HG02885 (cell line): Measurements from ENCODE around the gene RAB11FIP2.
"Not testable (repeated sequence)": the region's sequence is repeated elsewhere in the genome, so short reads cannot be mapped to it uniquely, and the experiment has no call there.

ENCODE experiments used
- ATAC-seq: cut with Tn5 transposase; IDR thresholded peaks from one replicate; pipeline ENCODE4 v1.9.1; 2021; ENCODE audit warnings: mild to moderate bottlenecking; ENCODE audit not compliant: unreplicated experiment, poor library complexity

The RAB11FIP2 gene, protein sequence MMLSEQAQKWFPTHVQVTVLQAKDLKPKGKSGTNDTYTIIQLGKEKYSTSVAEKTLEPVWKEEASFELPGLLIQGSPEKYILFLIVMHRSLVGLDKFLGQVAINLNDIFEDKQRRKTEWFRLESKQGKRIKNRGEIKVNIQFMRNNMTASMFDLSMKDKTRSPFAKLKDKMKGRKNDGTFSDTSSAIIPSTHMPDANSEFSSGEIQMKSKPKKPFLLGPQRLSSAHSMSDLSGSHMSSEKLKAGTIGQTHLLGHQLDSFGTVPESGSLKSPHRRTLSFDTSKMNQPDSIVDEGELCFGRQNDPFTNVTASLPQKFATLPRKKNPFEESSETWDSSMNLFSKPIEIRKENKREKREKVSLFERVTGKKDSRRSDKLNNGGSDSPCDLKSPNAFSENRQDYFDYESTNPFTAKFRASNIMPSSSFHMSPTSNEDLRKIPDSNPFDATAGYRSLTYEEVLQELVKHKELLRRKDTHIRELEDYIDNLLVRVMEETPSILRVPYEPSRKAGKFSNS

DNA sequence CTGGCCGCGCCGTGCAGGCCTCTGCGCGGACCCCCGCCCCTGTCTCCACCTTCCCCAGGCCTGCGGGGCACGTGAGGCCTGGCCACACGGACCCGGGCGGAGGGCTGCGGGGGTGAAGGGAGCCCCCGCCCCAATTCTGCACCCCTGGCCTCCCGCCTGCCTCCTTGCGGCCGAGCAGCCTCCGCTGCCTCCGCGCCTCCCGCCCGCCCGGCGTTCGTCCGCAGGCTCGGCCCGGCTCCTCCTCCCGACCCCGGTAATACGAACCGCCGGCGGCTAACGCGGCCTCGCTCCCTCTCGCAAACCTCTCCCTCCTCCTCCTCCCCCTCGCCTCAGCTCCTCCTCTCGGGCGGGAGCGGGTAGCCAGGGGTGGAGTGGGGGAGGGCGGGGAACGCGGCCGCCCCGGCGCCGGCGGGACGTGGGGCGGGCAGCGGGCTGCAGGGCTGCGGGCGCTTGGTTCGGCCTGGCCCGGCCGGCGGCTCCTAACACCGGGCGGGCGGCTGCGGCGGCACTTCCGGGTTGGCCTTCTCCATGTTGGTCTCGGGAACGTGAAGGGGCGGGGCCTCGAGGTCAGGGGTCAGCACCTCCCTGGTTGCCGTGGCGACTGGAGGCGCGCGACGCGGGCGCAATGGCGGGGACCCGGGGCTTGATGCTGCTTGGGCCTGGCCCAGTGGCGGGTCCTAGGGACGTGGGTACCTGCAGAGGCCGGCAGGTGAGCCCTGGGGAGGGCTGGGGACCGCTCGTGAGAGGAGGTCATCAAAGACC, at the start of gene RAB11FIP2:
RAB11FIP2 (minus strand) TSS at position 547 of the 762 bp plus-strand sequence. CDS start 778 bp downstream, outside the sequence.
- ATAC-seq = peak; percentile 95

DNA sequence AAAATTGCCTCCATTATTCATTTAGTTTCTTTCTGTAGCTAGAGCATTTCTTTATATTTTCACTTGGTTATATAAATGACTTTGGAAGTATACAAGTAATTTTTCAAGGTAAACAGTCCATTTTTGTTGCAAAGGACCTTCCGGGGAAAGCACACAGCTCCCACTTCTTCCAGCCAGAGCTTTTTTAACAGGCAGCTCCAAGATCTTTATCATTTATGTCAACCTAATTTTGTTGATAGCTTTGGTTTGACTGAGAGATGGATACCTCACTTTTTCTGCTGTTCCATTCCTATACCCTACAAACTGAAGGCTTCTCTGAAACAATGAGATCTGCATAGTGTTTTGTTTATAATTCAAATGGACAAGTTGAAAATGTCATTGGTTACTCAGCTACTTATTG, 49.3 kb upstream of the RAB11FIP2 start:
- no peak for ATAC-seq

- no peak for ATAC-seq
Observed at GRCh38 chr10:118092209-118092608, 45.5 kb upstream of the RAB11FIP2 start.

DNA sequence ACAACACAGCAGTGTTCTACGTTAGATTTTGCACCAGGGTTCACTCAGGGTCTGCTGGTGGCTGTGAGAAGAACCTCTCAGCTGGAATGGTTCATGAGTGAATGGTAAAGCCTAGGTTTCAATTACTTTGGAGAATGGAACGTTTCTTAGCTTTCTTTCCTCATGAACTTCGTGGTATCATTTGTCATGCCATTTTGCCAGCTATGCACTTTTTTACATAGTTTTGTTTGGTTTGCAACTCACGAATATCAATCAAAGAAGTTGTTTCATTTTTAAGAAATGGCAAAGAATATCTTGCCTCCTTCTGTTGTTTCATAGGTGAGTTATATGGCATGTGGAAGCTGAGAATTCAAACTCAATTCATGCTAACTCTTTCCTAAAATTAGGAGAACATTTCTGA, 34.1 kb upstream of the RAB11FIP2 start:
- no peak for ATAC-seq

DNA sequence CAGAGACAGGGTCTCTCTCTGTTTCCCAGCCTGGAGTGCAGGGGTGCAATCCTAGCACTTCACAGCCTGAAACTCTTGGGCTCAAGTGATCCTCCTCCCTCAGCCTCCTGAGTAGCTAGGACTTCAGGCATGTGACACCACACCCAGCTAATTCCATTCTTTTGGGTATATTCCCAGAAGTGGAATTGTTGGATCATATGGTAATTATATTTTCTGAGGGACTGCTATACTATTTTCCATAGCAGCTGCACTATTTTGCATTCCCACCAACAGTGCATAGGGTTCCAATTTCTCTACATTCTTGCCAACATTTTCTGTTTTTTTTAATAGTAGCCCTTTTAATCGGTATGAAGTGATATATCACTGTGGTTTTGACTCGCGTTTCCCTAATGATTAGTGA, 30.0 kb upstream of the RAB11FIP2 start:
- no peak for ATAC-seq

DNA sequence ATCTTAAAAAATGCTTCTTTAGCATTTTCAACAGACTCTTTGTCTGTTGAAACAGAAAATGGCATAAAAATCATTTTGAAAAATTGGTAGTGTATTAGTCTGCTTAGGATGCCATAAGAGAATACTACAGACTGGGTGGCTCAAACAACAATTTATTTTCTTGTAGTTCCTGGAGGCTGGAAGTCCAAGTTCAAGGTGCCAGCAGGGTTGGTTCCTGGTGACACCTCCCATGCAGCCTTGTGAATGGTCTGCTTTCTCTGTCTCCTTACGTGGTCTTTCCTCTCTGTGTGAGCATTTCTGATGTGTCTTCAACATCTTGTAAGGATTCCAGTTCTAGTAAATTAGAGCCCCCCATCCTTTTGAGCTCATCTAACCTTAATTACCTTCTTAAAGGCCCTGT, 26.1 kb upstream of the RAB11FIP2 start:
- ATAC-seq = no peak

DNA sequence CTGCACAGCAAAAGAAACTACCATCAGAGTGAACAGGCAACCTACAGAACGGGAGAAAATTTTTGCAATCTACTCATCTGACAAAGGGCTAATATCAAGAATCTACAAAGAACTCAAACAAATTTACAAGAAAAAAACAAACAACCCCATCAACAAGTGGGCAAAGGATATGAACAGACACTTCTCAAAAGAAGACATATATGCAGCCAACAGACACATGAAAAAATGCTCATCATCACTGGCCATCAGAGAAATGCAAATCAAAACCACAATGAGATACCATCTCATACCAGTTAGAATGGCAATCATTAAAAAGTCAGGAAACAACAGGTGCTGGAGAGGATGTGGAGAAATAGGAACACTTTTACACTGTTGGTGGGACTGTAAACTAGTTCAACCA, 20.6 kb upstream of the RAB11FIP2 start:
- ATAC-seq = not testable (repeated sequence)

DNA sequence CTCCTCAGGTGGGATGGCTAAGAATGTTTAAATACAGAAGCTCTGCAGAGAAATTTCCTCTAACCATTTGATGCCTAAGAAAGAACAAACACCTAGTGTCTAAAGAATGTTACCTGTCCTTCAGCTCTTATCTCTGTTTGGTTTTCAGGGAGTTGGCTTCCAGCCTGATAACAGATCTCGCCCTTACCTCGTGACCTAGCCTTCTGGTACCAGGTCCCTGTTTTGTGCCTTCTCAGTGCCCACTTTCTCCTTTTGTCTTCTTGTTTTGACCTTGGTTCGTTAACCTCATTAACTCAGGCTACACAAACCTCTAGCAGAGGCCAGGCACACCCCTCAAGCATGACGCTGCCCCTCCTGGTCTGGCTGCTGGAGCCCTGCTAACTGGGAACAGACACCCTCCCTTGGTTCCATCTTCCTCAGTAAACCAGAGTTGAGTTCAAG, 16.1 kb upstream of the RAB11FIP2 start:
- no peak for ATAC-seq

- no peak for ATAC-seq
Observed at GRCh38 chr10:118058371-118058770, 11.6 kb upstream of the RAB11FIP2 start.

- ATAC-seq = no peak
Observed at GRCh38 chr10:118057361-118057760, 10.6 kb upstream of the RAB11FIP2 start.

DNA sequence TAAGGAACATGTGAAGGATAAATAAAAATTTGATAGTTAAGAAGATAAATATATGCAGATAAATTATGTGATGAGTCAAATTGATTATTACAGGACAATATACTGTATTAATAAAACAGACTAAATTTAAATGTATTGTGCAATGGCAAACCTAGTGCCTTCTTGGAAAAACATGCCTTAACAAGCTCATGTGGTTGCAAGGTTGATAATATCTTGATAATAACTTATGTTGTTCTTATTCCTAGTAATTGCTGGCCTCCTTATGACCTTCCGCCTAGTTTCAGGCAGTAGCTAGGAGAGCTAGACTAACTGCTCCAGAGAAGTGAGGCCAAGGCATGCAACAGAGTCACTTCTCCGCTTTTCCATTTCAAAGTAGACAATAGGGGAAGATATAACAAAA, 7.6 kb upstream of the RAB11FIP2 start:
- no peak for ATAC-seq

DNA sequence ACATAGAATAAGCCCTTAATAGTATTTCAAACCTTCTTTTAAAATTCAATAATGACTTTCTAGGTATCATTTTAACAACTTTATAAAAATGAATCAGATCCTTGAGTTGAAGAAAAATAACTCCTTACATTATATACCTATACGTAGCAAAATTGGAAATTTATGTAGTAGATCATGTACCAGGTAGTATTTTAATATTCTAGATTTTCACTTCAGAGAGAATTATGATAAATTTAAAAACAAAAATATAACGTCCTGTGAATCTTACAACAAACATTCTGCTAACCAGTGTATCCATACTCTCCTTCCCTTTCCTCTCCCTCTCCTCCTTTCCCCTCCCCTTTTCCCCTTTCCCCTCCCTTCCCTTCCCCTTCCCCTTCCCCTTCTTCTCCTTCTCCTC, 6.1 kb upstream of the RAB11FIP2 start:
- ATAC-seq = no peak

GRCh38 chr10:118047880-118048279, 1.1 kb upstream of the RAB11FIP2 start:
- ATAC-seq = no peak

DNA sequence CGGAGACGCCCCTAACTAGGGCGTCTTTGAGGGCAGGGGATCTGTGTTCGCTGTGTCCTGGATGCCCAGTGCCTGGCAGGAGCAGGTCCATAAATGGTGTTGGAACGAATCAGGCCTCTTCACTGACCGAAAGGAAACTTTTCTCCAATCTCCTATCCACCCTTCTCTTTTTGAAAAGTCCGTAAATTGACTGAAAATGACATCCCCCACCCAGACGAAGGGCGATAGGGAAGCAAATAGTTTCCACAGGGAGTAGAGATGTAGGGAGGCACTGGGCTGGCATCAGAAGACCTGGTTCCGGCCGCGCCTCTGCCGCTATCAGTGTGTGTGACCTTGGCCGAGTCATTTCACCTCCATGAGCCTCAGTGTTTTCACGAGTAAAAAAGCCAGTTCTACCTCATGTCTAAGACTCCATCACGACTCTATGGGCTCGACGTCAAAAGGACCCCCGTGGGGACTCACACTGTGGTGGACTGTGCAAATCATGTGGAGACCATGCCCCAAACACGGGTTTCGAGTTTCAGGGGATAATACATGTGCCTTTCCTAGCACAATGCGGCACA, 497 bp upstream of the RAB11FIP2 start:
- no peak for ATAC-seq

DNA sequence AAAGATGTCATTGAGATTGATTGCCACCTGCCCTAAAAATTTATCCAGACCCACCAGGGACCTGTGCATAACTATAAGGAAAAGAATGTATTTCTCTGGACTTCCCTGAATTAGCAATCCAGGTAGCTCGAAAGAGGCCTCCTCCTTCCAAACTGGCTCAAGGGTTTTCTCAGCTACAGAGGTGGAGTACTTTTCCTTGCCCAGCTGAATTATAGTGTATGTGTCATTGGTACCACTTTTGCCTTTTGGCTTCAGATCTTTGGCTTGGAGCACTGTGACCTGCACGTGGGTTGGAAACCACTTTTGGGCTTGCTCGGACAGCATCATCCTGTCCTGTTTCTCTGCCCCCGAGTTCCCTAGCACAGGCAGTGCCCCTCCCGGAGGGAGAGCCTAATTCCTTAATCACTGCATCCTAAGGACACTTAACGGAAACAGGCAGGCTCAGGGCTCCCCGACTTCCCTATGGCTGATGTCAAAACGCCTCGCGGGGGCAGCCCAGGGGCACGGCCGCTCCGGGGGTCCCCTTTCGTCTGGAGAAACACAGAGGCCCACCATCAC, 825 bp downstream of the RAB11FIP2 start:
- ATAC-seq = peak; percentile 23

DNA sequence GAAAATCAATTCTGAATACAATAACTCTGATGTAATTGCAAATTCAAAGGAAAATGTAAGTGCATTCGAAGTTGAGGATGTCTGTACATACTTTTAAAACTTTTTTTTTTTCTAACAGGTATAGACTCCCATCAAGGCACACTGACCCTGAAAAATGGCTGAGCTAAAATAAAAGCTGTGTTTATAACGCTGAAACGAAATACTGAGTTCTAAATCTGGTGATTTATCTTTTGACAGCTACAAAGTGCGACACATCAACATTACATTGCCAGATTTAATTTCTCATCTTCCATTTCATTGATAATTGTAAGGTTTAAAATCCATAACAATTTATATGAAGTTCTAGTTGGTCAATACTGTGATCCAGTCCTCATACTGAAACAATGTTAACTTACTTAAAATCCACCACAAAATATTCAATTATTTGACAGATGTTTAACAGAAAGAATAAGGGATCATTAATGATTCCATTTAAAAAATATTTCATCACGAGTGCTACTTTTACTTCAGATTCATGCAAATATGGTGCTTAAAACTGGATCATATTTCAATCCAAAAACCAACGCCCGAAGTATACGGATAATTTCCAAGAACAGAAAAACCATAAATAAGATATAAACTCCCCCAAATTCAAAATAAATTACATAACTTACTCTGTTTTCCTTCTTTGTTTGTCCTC, 1.4 kb downstream of the RAB11FIP2 start:
- no peak for ATAC-seq

DNA sequence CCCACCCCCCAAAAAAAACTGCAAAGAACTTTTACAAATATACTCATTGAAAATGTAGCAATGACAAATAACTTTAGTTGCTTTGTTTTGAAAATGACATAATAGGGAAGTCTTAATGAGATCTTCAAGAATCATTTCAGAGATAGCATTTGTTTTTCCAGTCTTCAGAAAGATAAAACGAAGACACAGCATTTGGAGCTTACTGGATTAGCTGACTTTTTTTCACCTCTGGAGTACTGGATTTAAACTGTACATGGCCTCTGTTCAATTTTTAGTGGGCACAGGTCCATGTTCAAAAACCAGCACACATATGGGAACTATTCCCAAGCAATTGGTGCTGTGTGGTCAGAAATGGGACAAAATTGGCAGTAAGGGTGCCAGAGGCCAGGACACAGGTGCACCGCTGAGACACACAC, 3.9 kb downstream of the RAB11FIP2 start:
- no peak for ATAC-seq

DNA sequence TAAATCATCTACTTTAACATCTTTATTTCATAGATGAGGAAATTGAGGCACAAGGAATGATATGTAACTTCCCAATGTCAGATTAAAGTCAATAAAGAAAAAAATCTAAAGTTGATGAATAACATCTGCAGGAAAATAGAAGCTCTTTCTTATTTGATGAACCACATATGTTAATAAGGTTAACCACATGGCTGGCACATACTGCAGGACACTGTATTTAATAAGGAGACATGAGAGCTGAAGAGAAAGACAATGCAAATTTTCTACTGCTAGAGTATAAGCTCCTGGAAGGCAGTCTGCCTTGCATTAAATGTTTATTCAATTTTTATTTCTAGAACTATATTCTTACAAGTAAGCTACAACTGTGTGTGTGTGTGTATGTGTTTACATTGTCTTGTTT, 4.4 kb downstream of the RAB11FIP2 start:
- no peak for ATAC-seq

GRCh38 chr10:118041316-118041715, 5.4 kb downstream of the RAB11FIP2 start:
- ATAC-seq = no peak

- ATAC-seq = no peak
Observed at GRCh38 chr10:118036281-118036875, 10.4 kb downstream of the RAB11FIP2 start.
